ENCODE data around the gene KCNC3. TPM values are rescaled to one million over a fixed set of nuclear protein-coding genes. Genes with fewer than 3 reads are reported as not detected.
"Not testable (repeated sequence)": the region's sequence is repeated elsewhere in the genome, so short reads cannot be mapped to it uniquely, and the experiment has no call there.

The KCNC3 gene
- total RNA-seq, 2 experiments from 2014 or later = 0.39 to 0.47 TPM

DNA sequence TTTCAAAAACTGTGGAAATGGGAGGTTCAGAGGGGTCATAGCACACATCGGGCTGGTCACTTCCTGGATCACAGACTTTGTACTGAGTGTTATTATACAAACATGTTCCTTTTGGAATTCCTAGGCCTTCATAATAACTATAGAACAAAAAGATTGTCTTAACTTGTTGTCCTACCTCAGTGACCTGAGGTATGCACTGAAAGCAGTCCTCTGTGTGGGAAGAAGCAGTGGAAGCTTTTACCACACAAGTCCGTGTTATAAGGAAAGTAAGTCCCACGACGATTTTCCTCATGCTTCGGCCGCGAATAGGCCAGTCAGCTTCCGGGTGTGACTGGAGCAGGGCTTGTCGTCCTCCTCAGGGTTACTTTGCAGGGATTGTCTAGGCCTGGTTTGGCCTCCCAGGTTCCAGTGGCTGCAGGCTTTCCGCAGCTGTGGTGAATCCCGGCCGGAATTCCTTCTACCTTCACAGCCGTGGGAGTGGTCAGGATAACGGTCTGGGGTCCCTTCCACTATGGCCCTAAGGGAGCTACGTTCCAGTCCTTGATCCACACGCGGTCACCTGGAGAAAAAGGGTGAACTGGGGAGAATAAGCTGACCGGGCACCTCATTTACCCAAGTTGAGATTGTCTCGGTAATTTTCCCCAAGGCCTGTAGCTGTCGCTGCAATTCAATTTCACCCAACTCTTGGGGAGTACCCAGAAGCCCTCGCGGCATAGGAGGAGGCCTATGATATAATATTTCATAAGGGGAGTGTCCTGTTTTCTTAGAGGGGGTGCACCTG lies 20.3 kb upstream of the KCNC3 start:
- no peak for DNase-seq
- H3K9me3 Mint-ChIP-seq (ENCODE audit: insufficient read depth) = no peaks in the 10 kb centered on the region
- no peak for ATAC-seq
- ChIA-PET CTCF (interaction anchor here (1.1 kb wide), 1 partner anchor 8 kb away, joined by 4 read pairs; no protein-coding TSS in a partner anchor), POLR2A (no interaction called here)
- no peaks in the 10 kb centered on the region for H3K36me3 Mint-ChIP-seq (ENCODE audit: low read depth)
- H3K4me3 Mint-ChIP-seq = no peak overlapping the region
- H3K4me1 Mint-ChIP-seq (ENCODE audit: low read depth) = peaks cover 23% of the 10 kb centered on the region
- peaks cover 3% of the 10 kb centered on the region for H3K27me3 Mint-ChIP-seq (ENCODE audit: low read depth)
- no peak overlapping the region for H3K27ac Mint-ChIP-seq

- H3K27me3 Mint-ChIP-seq (ENCODE audit: low read depth); DNase-seq; ATAC-seq; H3K36me3 Mint-ChIP-seq (ENCODE audit: low read depth); H3K9me3 Mint-ChIP-seq (ENCODE audit: insufficient read depth): not testable (repeated sequence)
- ChIA-PET POLR2A (interaction anchor here (1.5 kb wide), 1 partner anchor 12 kb away, joined by 4 read pairs; no protein-coding TSS in a partner anchor), CTCF (interaction anchor here (1.0 to 1.3 kb wide), 4 partner anchors 10 to 378 kb away, joined by 3 to 4 read pairs (median 3); no protein-coding TSS in a partner anchor)
- Mint-ChIP-seq H3K4me1 (ENCODE audit: low read depth) (peaks cover 25% of the 10 kb centered on the region), H3K4me3 (peak overlapping the region; percentile 24), H3K27ac (peak overlapping the region; percentile 59)
Observed at GRCh38 chr19:50347089-50347581, 18.0 kb upstream of the KCNC3 start.

DNA sequence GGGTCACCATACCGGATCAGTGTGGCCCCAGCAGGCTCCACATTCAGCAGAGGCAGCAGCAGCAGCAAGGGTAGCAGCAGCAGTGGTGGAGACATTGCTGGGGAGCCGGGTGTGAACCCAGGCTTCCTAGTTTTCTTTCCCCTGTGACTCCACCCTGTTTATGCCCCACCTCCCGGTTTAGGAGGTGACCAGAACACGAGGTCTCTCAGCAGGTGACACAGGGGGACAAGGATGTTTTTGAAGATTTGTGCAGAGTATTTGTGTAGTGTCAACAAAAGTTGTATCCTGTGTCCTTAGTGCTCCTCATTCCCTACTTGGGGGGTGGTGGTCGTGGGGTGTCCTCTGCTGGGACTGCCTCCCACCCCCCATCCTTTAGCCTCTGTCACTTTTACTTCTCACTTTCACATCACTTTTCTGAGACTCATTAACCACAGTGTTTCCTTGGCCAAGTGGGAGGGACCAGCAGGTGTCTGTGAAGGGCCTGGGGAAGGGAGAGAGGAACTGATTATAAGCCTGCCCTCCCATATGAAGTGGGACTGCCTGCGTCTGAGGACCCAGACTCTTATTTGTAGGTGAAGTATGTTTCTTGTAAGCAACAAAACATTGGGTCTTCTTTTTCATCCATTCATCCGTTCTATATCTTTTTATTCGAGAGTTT lies 15.6 kb upstream of the KCNC3 start:
- Mint-ChIP-seq H3K9me3 (ENCODE audit: insufficient read depth) (no peaks in the 10 kb centered on the region), H3K27me3 (ENCODE audit: low read depth) (no peaks in the 10 kb centered on the region), H3K27ac (no peak overlapping the region), H3K36me3 (ENCODE audit: low read depth) (peaks cover 2% of the 10 kb centered on the region), H3K4me3 (no peak overlapping the region), H3K4me1 (ENCODE audit: low read depth) (peaks cover 23% of the 10 kb centered on the region)
- ChIA-PET POLR2A (no interaction called here), CTCF (no interaction called here)
- DNase-seq = no peak
- ATAC-seq = no peak

GRCh38 chr19:50341091-50341564 lies 12.0 kb upstream of the KCNC3 start:
- Mint-ChIP-seq H3K4me1 (ENCODE audit: low read depth) (peaks cover 9% of the 10 kb centered on the region), H3K9me3 (ENCODE audit: insufficient read depth) (no peaks in the 10 kb centered on the region), H3K27me3 (ENCODE audit: low read depth) (no peaks in the 10 kb centered on the region), H3K36me3 (ENCODE audit: low read depth) (peaks cover 2% of the 10 kb centered on the region), H3K4me3 (no peak overlapping the region), H3K27ac (no peak overlapping the region)
- ATAC-seq (no peak), DNase-seq (no peak)
- ChIA-PET POLR2A (no interaction called here), CTCF (no interaction called here)

GRCh38 chr19:50340331-50340730 lies 11.2 kb upstream of the KCNC3 start:
- H3K4me1 Mint-ChIP-seq (ENCODE audit: low read depth) = peaks cover 13% of the 10 kb centered on the region
- no peaks in the 10 kb centered on the region for H3K27me3 Mint-ChIP-seq (ENCODE audit: low read depth)
- H3K27ac Mint-ChIP-seq = no peak overlapping the region
- no peak for DNase-seq
- peaks cover 2% of the 10 kb centered on the region for H3K36me3 Mint-ChIP-seq (ENCODE audit: low read depth)
- no peak overlapping the region for H3K4me3 Mint-ChIP-seq
- CTCF ChIA-PET = interaction anchor here (0.7 to 1.6 kb wide), 2 partner anchors 11 to 28 kb away, joined by 3 to 4 read pairs; no protein-coding TSS in a partner anchor
- POLR2A ChIA-PET = no interaction called here
- no peak for ATAC-seq
- no peaks in the 10 kb centered on the region for H3K9me3 Mint-ChIP-seq (ENCODE audit: insufficient read depth)

GRCh38 chr19:50337031-50337430 lies 7.9 kb upstream of the KCNC3 start:
- POLR2A ChIA-PET; CTCF ChIA-PET; ATAC-seq; H3K27ac Mint-ChIP-seq; H3K9me3 Mint-ChIP-seq (ENCODE audit: insufficient read depth); H3K36me3 Mint-ChIP-seq (ENCODE audit: low read depth); H3K27me3 Mint-ChIP-seq (ENCODE audit: low read depth); H3K4me3 Mint-ChIP-seq; DNase-seq: not testable (repeated sequence)
- H3K4me1 Mint-ChIP-seq (ENCODE audit: low read depth) = peaks cover 32% of the 10 kb centered on the region

DNA sequence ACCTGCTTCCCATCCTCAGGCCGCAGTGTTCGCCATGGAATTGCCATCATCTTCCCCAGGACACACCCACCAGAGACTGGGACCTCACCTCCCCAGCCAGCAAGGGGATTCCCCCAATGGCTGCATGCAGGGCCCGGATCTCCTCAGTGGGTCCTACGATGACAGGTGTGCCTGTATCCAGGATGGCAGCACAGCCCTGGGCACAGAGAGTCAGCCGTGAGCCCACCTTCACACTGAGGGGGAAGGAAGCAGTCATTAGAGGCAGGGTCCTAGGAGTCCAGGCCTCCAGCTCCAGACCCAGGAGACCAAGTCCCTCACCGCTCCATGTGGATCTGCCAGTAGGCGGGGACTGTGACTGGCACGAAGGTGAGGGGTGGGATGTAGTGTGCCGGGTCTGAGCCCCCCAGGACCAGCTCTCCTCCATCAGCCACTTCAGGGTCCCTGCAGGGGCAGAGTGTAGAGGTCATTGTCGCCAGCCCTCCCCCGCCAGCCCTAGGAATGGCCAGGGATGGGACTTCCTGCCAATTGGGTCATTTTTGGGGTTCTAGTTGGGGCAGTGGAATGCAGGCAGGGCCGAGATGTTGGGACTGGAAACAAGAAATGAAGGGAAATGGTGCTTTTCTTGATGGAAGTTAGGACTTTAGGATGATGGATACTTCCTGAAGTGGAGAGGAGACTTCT lies 5.7 kb upstream of the KCNC3 start:
- CTCF ChIA-PET = interaction anchor here (1.4 to 2.3 kb wide), 3 partner anchors 8 to 221 kb away, joined by 4 to 9 read pairs (median 4); no protein-coding TSS in a partner anchor
- Mint-ChIP-seq H3K27ac (peak overlapping the region; percentile 72), H3K36me3 (ENCODE audit: low read depth) (peaks cover 2% of the 10 kb centered on the region), H3K4me3 (no peak overlapping the region), H3K27me3 (ENCODE audit: low read depth) (peaks cover 19% of the 10 kb centered on the region), H3K4me1 (ENCODE audit: low read depth) (peaks cover 51% of the 10 kb centered on the region), H3K9me3 (ENCODE audit: insufficient read depth) (no peaks in the 10 kb centered on the region)
- ATAC-seq (no peak), DNase-seq (no peak)
- POLR2A ChIA-PET = no interaction called here

DNA sequence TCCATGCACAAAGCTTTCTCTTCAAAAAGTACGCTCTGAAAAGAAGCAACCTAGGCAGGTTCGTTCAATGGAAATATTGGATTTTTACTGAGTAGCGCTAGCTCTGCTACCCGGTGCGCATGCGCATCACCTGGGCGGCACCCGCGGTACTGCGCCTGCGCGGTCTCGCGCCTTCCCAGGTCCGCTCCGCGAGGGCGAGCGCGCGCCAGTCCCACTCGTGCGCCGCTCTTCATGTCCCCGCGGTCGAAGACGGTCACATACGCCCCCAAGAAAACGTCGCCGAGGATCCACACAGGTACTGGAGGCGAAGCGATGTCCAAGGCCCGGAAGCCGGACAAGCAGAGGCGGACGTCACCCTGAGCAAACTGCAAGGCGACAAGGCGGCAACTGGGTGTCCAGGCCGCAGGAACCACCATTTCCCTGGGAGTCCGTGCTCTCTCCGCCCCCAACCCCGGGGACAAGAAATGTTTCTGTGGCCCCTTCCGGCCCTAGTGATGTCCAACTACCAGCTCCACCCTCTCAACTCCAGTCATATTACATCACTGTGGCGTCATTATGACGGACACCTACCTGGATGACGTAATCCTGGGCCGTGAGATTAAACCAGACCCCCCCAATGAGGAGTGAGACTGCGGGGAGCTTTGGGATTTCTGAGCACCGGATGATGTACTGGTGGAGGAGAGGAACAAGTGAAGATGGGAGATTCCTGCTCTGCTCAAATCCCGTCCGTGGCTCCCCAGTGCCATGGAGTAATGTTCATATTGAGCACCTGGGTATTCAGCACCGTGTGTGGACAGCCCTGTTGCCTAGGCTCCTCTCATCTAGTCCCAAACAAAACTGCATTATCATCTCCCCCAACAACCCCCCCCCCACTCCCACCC lies 4.8 kb upstream of the KCNC3 start:
- Mint-ChIP-seq H3K4me1 (ENCODE audit: low read depth) (peaks cover 60% of the 10 kb centered on the region), H3K4me3 (peak overlapping the region; percentile 68), H3K36me3 (ENCODE audit: low read depth) (peaks cover 8% of the 10 kb centered on the region), H3K27me3 (ENCODE audit: low read depth) (peaks cover 26% of the 10 kb centered on the region), H3K27ac (peak overlapping the region; percentile 84), H3K9me3 (ENCODE audit: insufficient read depth) (no peaks in the 10 kb centered on the region)
- peak; percentile 34 for ATAC-seq
- ChIA-PET POLR2A (no interaction called here), CTCF (interaction anchor here (0.8 to 2.3 kb wide), 5 partner anchors 9 to 222 kb away, joined by 3 to 9 read pairs (median 4); no protein-coding TSS in a partner anchor)
- DNase-seq = peak; percentile 85

DNA sequence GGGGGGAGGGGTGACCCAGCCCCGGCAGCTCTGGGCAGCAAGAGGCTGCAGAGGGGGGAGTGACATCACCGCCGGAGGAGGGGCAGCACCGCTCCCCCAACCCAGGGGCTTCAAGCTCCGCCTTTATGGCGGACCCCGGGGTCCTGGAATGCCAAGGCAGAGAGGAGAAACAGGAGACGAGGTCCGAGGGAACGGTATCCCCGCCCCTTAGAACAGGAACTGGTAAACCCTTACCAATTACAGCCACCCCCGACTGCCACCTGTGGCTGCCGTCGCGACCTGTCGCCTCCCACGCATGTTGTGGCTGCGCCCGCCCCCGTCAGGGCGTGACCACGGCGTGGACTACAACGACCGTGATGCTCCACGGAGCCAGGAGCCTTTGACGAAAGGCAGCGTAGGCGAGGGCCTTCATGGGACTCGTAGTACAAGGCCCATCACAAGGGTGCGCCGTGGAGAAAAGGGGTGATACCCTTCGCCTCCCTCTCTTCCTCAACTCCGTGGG lies 4.1 kb upstream of the KCNC3 start:
- Mint-ChIP-seq H3K4me1 (ENCODE audit: low read depth) (peaks cover 60% of the 10 kb centered on the region), H3K27me3 (ENCODE audit: low read depth) (peaks cover 26% of the 10 kb centered on the region), H3K27ac (peak overlapping the region; percentile 84), H3K36me3 (ENCODE audit: low read depth) (peaks cover 8% of the 10 kb centered on the region), H3K9me3 (ENCODE audit: insufficient read depth) (no peaks in the 10 kb centered on the region), H3K4me3 (peak overlapping the region; percentile 68)
- CTCF ChIA-PET = interaction anchor here (1.4 to 2.3 kb wide), 4 partner anchors 10 to 223 kb away, joined by 3 to 9 read pairs (median 4); no protein-coding TSS in a partner anchor
- DNase-seq (peak; percentile 93), ATAC-seq (peak; percentile 79)
- POLR2A ChIA-PET = no interaction called here

- Mint-ChIP-seq H3K4me3 (peak overlapping the region; percentile 68), H3K27ac (peak overlapping the region; percentile 71), H3K9me3 (ENCODE audit: insufficient read depth) (no peaks in the 10 kb centered on the region), H3K27me3 (ENCODE audit: low read depth) (peaks cover 31% of the 10 kb centered on the region), H3K4me1 (ENCODE audit: low read depth) (peaks cover 65% of the 10 kb centered on the region), H3K36me3 (ENCODE audit: low read depth) (peaks cover 13% of the 10 kb centered on the region)
- CTCF ChIA-PET = interaction anchor here (1.5 to 2.3 kb wide), 3 partner anchors 11 to 128 kb away, joined by 3 to 9 read pairs (median 4); no protein-coding TSS in a partner anchor
- no peak for DNase-seq
- POLR2A ChIA-PET = interaction anchor here (1.2 kb wide), 1 partner anchor 25 kb away, joined by 4 read pairs; no protein-coding TSS in a partner anchor
- no peak for ATAC-seq
Observed at GRCh38 chr19:50332244-50333038, 3.3 kb upstream of the KCNC3 start.
